IMR-90 (cell line): ENCODE data around the gene PRDM15. TPM values are rescaled to one million over a fixed set of nuclear protein-coding genes. Genes with fewer than 3 reads are reported as not detected.

Source experiments
- ATAC-seq: fragments of 200-7000 bp; cut with Tn5 transposase; 2 replicates; pipeline ENCODE4 v1.9.1; 2020; ENCODE audit warnings: low read depth, mild to moderate bottlenecking, moderate library complexity
- BruUV-seq: library from RNA; stranded (reverse); fragments of 400-500 nt; replicated peaks from 2 replicates; lab custom pipeline; 2021; lab: Mats Ljungman, UMichigan
- CTCF ChIA-PET: fragments of 300-600 bp; formaldehyde crosslinking; extraction: SDS; loops from one replicate; lab custom pipeline; 2021; ENCODE audit warnings: antibody characterized with exemption; lab: Yijun Ruan, JAX
- POLR2A ChIA-PET: fragments of 300-600 bp; sonication (Branson Sonifier 250); formaldehyde crosslinking; loops from one replicate; lab custom pipeline; 2022; ENCODE audit warnings: antibody characterized with exemption; ENCODE audit not compliant: unreplicated experiment; lab: Charles Lee
- DNase-seq: peaks from one replicate; pipeline ENCODE4 v3.0.0; 2013
- H2AFZ ChIP-seq: replicated peaks from 2 replicates; pipeline ENCODE3; 2013; ENCODE audit warnings: low read length, mild to moderate bottlenecking; ENCODE audit not compliant: poor library complexity
- H2AK5ac ChIP-seq: 2 replicates; pipeline ENCODE4 v1.6.1; 2013; ENCODE audit warnings: low read depth, low read length, inconsistent platforms
- H2AK9ac ChIP-seq: replicated peaks from 2 replicates; pipeline ENCODE3; 2013; ENCODE audit warnings: mild to moderate bottlenecking, low read depth, low read length, moderate library complexity; ENCODE audit not compliant: poor library complexity
- H2BK120ac ChIP-seq: 2 replicates; pipeline ENCODE4 v1.6.1; 2013; ENCODE audit warnings: low read depth, low read length, inconsistent platforms
- H2BK15ac ChIP-seq: 3 replicates; pipeline ENCODE4 v1.6.1; 2013; ENCODE audit warnings: low read depth, low read length, inconsistent platforms
- H2BK20ac ChIP-seq: 2 replicates; pipeline ENCODE4 v1.6.1; 2013; ENCODE audit warnings: low read depth, mild to moderate bottlenecking, inconsistent platforms, low read length, moderate library complexity
- H2BK5ac ChIP-seq: 2 replicates; pipeline ENCODE4 v1.6.1; 2013; ENCODE audit warnings: mild to moderate bottlenecking, low read depth, low read length, inconsistent platforms; ENCODE audit not compliant: poor library complexity, severe bottlenecking
- H3K14ac ChIP-seq: replicated peaks from 2 replicates; pipeline ENCODE4 v1.6.1; 2013; ENCODE audit warnings: low read depth, low read length, inconsistent platforms
- H3K18ac ChIP-seq: 2 replicates; pipeline ENCODE4 v1.6.1; 2013; ENCODE audit warnings: low read depth, low read length, control low read depth
- H3K23ac ChIP-seq: 2 replicates; pipeline ENCODE4 v1.6.1; 2013; ENCODE audit warnings: low read depth, low read length, inconsistent platforms
- H3K27ac ChIP-seq: 2 replicates; pipeline ENCODE4 v1.5.1; 2013; ENCODE audit warnings: mild to moderate bottlenecking, control low read depth, low read length; ENCODE audit not compliant: insufficient read depth
- H3K27me3 ChIP-seq: 2 replicates; pipeline ENCODE4 v1.6.1; 2013; ENCODE audit warnings: low read length; ENCODE audit not compliant: control insufficient read depth, insufficient read depth
- H3K36me3 ChIP-seq: 2 replicates; pipeline ENCODE4 v1.6.1; 2013; ENCODE audit warnings: low read length, mixed read lengths; ENCODE audit not compliant: control insufficient read depth, insufficient read depth
- H3K4ac ChIP-seq: 2 replicates; pipeline ENCODE4 v1.6.1; 2013; ENCODE audit warnings: low read depth, low read length, inconsistent platforms
- H3K4me1 ChIP-seq: 2 replicates; pipeline ENCODE4 v1.6.1; 2013; ENCODE audit warnings: low read length, mixed read lengths; ENCODE audit not compliant: control insufficient read depth, insufficient read depth
- H3K4me2 ChIP-seq: 2 replicates; pipeline ENCODE4 v1.6.1; 2013; ENCODE audit warnings: low read depth, mild to moderate bottlenecking, control low read depth, low read length, moderate library complexity
- H3K4me3 ChIP-seq: 2 replicates; pipeline ENCODE4 v1.5.1; 2013; ENCODE audit warnings: low read depth, mild to moderate bottlenecking, control low read depth, low read length, moderate library complexity; ENCODE audit not compliant: insufficient read depth
- H3K56ac ChIP-seq: 2 replicates; pipeline ENCODE4 v1.6.1; 2013; ENCODE audit warnings: low read length, inconsistent platforms; ENCODE audit not compliant: insufficient read depth; ENCODE audit errors: extremely low read depth
- H3K79me1 ChIP-seq, 2 experiments: 2 replicates each; pipeline ENCODE4 v1.6.1; 2013; ENCODE audit warnings: low read length in 2 of 2, inconsistent platforms in 1 of 2, low read depth in 1 of 2
- H3K9ac ChIP-seq: 2 replicates; pipeline ENCODE4 v1.6.1; 2013; ENCODE audit warnings: low read depth, low read length, control low read depth
- H3K9me1 ChIP-seq: 2 replicates; pipeline ENCODE4 v1.6.1; 2013; ENCODE audit warnings: low read length, inconsistent platforms; ENCODE audit not compliant: insufficient read depth
- H3K9me3 ChIP-seq: 2 replicates; pipeline ENCODE4 v1.6.1; 2013; ENCODE audit warnings: low read length; ENCODE audit not compliant: control insufficient read depth, insufficient read depth
- H4K20me1 ChIP-seq: 2 replicates; pipeline ENCODE4 v1.6.1; 2013; ENCODE audit warnings: low read length, inconsistent platforms; ENCODE audit not compliant: insufficient read depth
- H4K5ac ChIP-seq: 2 replicates; pipeline ENCODE4 v1.6.1; 2013; ENCODE audit warnings: mild to moderate bottlenecking, low read depth, low read length, control low read depth
- H4K8ac ChIP-seq, 2 experiments: 2 replicates each; pipeline ENCODE4 v1.6.1; 2013; ENCODE audit warnings: low read depth in 2 of 2, low read length in 2 of 2, control low read depth in 1 of 2, inconsistent platforms in 1 of 2
- H4K91ac ChIP-seq: 2 replicates; pipeline ENCODE4 v1.6.1; 2013; ENCODE audit warnings: low read depth, low read length, inconsistent platforms; ENCODE audit not compliant: insufficient read depth
- BHLHE40 ChIP-seq: fragments of 150-350 bp; IDR thresholded peaks from 2 replicates; pipeline ENCODE4 v1.6.1; 2016; ENCODE audit warnings: mild to moderate bottlenecking, low read depth, low read length
- CEBPB ChIP-seq: IDR thresholded peaks from 2 replicates; pipeline ENCODE4 v1.6.1; 2012; ENCODE audit warnings: low read depth, low read length, improper control_type of control experiment
- ELK1 ChIP-seq: fragments of 150-350 bp; IDR thresholded peaks from 2 replicates; pipeline ENCODE4 v1.6.1; 2016; ENCODE audit warnings: low read depth, mild to moderate bottlenecking, low read length, moderate library complexity, borderline replicate concordance
- MXI1 ChIP-seq: IDR thresholded peaks from 2 replicates; pipeline ENCODE4 v1.6.1; 2012; ENCODE audit warnings: low read depth, mild to moderate bottlenecking, low read length, moderate library complexity, borderline replicate concordance
- POLR2A ChIP-seq: IDR thresholded peaks from 2 replicates; pipeline ENCODE4 v1.6.1; 2012; ENCODE audit warnings: mild to moderate bottlenecking, low read depth, low read length
- RAD21 ChIP-seq: IDR thresholded peaks from 2 replicates; pipeline ENCODE4 v1.6.1; 2012; ENCODE audit warnings: low read length, improper control_type of control experiment
- RCOR1 ChIP-seq: IDR thresholded peaks from 2 replicates; pipeline ENCODE4 v1.6.1; 2012; ENCODE audit warnings: mild to moderate bottlenecking, low read length, improper control_type of control experiment; ENCODE audit not compliant: insufficient replicate concordance
- SMC3 ChIP-seq: fragments of 150-350 bp; IDR thresholded peaks from 2 replicates; pipeline ENCODE4 v1.6.1; 2016; ENCODE audit warnings: low read depth, mild to moderate bottlenecking, antibody characterized with exemption, low read length, moderate library complexity
- WGBS, 2 experiments: methylation state at CpG; one replicate each; pipeline versions ENCODE4 v1.1.5 to v1.1.7; 2013; ENCODE audit warnings: missing lambda C conversion rate in 2 of 2; ENCODE audit not compliant: insufficient read length in 1 of 2; ENCODE audit errors: extremely low coverage in 2 of 2; 5-methylcytosine and 5-hydroxymethylcytosine counted together
- dilution Hi-C: fragments of 300-500 bp; cut with HindIII; formaldehyde crosslinking; loops from one replicate; pipeline ENCODE4 v1.14.3; 2018; ENCODE audit warnings: low sequenced_read_pairs; ENCODE audit not compliant: unreplicated experiment
- in situ Hi-C: fragments of 300-500 bp; cut with MboI; formaldehyde crosslinking; loops from 3 replicates; pipeline ENCODE4 v1.14.3; 2019; ENCODE audit warnings: low sequenced_read_pairs, inconsistent platforms, mixed read lengths
- intact Hi-C: fragments of 100-400 bp; cut with micrococcal nuclease; formaldehyde crosslinking; loops from 2 replicates; pipeline ENCODE4 v1.10.0; 2022
- polyA plus RNA-seq, 3 experiments: library from polyadenylated mRNA; depleted of rRNA; stranded (reverse); fragments of >200 nt; gene quantifications; 2 replicates each; pipeline ENCODE4 v1.2.3, GENCODE V29; 2012; ENCODE audit warnings: low replicate concordance in 1 of 3
- total RNA-seq: library from RNA; depleted of rRNA; stranded (reverse); fragments of >200 nt; gene quantifications from 2 replicates; pipeline ENCODE4 v1.2.3, GENCODE V29; 2012
- TF ChIP-seq, protein P1 (sequence below): fragments of 150-350 bp; IDR thresholded peaks from 2 replicates; pipeline ENCODE4 v1.6.1; 2017; ENCODE audit warnings: mild to moderate bottlenecking, antibody characterized with exemption, low read length, low read depth

Gene PRDM15
- total and polyA plus RNA-seq, 2 of the 4 experiments (the other 2 are of a cell fraction) = 7.3 to 8.8 TPM

DNA sequence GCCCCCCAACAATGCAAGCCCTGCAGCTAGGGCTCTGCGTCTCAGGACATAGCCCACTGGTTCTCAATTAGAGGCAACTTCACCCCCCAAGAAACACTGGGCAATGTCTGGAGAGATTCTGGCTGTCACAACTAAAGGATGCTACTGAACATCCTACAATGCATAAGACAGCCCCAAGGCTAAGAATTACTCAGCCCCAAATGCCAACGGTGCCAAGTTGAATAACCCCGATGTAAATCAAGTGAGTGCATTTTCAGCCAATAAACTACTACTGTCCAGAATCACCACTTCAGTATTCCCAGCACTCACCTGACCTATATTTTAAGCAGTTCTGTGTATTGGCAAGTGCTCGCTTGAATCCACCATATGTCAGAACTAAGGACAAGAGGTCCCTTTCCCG, 119.2 kb downstream of the PRDM15 start:
- intact Hi-C loops = no loop called here
- Histone ChIP-seq H3K9ac (no peak overlapping the region), H3K36me3 (no peaks in the 10 kb centered on the region), H3K9me3 (0 out of 2 replicates have a peak, but pooled peaks cover 2% of the 10 kb centered on the region), H2BK5ac (no peak overlapping the region), H2BK15ac (no peak overlapping the region), H3K27me3 (peaks cover 53% of the 10 kb centered on the region), H3K4me1 (peaks cover 2% of the 10 kb centered on the region; the same call in 1 of the 2 replicates), H3K79me1 (no peaks in the 10 kb centered on the region), H2AK5ac (no peak overlapping the region), H2AK9ac (no peak overlapping the region), H3K27ac (no peak overlapping the region), H2BK120ac (no peak overlapping the region), H4K91ac (no peak overlapping the region), H3K18ac (no peak overlapping the region), H3K56ac (no peak overlapping the region), H3K4me2 (no peak overlapping the region), H3K4me3 (no peak overlapping the region), H3K9me1 (peaks cover 4% of the 10 kb centered on the region; the same call in 1 of the 2 replicates), H3K4ac (no peak overlapping the region), H3K14ac (no peak overlapping the region), H2BK20ac (no peak overlapping the region), H2AFZ (no peak overlapping the region), H3K23ac (no peak overlapping the region), H4K8ac (no peak overlapping the region), H4K20me1 (no peaks in the 10 kb centered on the region), H4K5ac (no peak overlapping the region)
- CTCF ChIA-PET = no interaction called here
- in situ Hi-C loops = no loop called here
- DNase-seq (no peak), ATAC-seq (no peak)
- 100% methylated on average over 1 of the region's 5 CpGs; no CpG with 5 or more reads in 1 of the 2 experiments for WGBS, 2 experiments
- POLR2A ChIA-PET = no interaction called here
- TF ChIP-seq, protein P1, sequence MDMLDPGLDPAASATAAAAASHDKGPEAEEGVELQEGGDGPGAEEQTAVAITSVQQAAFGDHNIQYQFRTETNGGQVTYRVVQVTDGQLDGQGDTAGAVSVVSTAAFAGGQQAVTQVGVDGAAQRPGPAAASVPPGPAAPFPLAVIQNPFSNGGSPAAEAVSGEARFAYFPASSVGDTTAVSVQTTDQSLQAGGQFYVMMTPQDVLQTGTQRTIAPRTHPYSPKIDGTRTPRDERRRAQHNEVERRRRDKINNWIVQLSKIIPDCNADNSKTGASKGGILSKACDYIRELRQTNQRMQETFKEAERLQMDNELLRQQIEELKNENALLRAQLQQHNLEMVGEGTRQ = no peak
- no peak for TF ChIP-seq RCOR1
- TF ChIP-seq SMC3 = no peak
- TF ChIP-seq POLR2A = no peak
- no peak for TF ChIP-seq MXI1
- TF ChIP-seq CEBPB = no peak
- TF ChIP-seq RAD21 = no peak
- TF ChIP-seq ELK1 = no peak
- no peak for TF ChIP-seq BHLHE40
- BruUV-seq = no TSS peak
- dilution Hi-C loops = no loop called here
